HL-60/S4 treated with phorbol 12-myristate 13-acetate at 8.2 ng/mL for 4 days and 3 days (cell line): ENCODE results near the gene TMED9.
"Not testable (repeated sequence)": the region's sequence is repeated elsewhere in the genome, so short reads cannot be mapped to it uniquely, and the experiment has no call there.

ENCODE experiments used
- in situ Hi-C: fragments of 300-500 bp; cut with MboI; formaldehyde crosslinking; loops from 2 replicates; pipeline ENCODE4 v1.15.0; 2022; ENCODE audit warnings: low sequenced_read_pairs

The TMED9 gene

DNA sequence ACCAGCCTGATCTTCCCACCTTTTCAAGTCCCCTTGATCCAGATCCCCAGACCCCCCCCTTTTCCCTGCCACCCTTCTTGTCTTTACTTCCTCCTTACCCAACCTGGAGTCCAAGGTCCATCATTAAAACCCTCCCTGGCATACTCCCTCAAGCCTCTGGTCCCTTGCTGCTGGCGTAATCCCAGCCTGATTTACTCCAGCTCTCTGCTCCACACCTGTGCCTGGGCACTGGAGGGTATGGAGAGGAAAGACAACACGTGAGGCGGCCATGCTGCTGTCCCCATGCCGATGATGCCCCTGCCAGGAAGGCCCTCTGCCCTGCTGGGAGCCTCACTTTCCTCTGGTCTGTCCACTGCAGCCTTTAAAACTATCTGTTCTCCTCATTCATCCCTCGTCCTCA lies 13.1 kb downstream of the TMED9 start:
- in situ Hi-C loops = no loop called here

DNA sequence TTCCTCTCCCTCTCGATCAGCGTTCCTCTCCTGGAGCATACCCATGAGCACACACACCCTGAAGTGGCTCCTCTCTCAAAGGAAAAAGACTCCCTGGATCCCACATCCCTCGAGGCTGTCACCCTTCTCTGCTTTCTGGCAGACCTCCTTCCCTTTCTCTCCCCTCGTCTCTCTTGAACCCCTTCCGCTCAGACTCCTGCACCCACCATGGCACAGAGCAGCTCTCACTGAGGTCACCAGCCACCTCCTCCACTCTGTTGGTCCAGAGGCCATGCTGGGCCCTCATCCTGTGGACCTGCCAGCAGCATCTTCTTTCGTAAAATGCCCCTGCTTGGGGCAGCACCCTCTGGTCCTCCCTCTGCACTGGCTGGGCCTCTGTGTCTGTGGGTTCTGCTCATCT lies 13.7 kb downstream of the TMED9 start:
- in situ Hi-C loops = no loop called here

DNA sequence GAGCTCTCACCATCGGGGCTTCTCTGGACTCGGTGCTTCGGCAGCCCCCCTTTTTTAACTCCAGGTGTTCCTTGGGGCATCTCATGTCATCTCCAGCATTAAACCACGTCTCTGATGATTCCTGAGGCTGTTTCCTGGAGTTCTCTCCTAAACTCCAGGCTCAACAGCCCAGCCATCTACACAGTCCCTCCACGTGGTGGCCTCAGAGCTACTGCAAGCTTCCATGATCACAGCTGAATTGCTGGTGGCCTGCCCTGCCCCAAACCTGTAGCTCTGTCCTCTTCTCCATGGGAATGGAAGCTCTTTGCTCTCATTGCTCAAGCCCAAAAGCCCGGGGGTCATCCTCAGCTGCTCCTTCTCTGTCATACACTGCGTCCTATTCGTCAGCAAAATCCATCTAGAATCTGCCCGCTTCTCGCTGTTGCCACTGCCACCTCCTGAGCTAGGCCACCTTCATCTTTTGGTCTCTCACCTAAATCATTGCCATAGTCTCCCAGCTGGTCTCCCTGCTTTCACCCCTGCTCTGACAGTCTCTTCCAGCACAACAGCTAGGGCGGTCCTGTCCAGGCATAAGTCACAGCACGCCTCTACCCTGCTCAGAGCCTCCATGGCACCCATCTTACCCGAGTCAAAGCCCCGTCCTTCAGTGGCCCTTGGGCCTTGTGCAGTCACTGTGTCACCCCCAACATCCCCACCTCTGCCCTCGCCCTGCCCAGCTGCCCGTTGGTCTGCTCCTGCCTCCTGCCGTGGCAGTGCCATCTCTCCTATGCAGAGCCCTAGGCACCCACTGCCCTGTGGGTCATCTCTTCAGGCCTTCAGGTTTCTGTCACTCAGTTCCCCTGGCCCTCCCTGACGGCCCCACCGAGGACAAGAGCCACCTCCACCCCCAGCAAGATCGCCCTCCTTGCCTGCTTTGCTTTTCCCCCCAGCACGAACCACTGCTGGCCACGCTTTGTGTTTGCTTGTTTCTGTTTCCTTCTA lies 14.4 kb downstream of the TMED9 start:
- in situ Hi-C loops = no loop called here

DNA sequence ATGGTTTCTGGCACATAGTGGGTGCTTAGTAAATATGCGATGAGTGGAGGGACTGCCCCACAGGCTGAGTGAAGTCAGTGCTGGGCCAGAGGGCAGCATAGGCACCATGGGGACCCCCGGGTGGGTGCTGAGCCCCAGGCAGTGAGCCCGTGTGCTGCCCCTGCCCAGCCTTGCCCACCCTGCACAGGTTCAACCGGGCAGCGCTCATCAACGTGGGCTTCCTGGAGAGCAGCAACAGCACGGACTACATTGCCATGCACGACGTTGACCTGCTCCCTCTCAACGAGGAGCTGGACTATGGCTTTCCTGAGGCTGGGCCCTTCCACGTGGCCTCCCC lies 15.1 kb downstream of the TMED9 start:
- in situ Hi-C loops = no loop called here

DNA sequence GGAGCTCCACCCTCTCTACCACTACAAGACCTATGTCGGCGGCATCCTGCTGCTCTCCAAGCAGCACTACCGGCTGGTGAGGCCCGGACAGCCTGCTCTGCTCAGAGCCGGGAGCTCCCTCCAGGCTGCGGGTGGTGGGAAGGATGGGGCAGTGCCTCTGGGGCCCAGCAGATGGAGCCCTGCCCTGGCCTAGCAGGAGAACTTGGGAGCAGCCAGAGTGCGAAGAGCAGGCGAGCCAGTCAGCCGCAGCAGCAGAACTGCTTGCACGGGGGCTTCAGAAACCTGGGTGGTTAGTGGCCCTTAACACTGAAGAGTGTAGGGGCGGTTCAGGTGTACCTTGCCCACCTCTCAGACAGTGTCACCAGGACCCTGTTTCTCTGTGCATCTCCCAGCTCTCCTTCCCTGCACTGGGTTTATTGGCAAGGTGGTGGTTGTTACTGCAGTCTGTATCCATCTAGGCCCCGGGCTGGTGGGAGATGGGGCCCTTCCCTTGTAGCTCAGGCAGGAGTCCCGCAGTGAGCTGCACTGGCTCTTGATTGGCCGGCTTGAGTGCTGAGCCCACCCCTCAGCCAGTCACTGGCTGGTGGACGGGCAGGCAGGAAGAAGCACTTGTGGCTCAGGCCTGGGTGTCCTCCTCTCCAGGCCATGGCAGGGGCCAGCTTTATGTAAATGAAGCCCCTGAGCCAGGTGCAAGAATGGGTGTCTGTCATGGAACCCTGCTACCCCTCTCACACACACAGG lies 15.6 kb downstream of the TMED9 start:
- in situ Hi-C loops = no loop called here

DNA sequence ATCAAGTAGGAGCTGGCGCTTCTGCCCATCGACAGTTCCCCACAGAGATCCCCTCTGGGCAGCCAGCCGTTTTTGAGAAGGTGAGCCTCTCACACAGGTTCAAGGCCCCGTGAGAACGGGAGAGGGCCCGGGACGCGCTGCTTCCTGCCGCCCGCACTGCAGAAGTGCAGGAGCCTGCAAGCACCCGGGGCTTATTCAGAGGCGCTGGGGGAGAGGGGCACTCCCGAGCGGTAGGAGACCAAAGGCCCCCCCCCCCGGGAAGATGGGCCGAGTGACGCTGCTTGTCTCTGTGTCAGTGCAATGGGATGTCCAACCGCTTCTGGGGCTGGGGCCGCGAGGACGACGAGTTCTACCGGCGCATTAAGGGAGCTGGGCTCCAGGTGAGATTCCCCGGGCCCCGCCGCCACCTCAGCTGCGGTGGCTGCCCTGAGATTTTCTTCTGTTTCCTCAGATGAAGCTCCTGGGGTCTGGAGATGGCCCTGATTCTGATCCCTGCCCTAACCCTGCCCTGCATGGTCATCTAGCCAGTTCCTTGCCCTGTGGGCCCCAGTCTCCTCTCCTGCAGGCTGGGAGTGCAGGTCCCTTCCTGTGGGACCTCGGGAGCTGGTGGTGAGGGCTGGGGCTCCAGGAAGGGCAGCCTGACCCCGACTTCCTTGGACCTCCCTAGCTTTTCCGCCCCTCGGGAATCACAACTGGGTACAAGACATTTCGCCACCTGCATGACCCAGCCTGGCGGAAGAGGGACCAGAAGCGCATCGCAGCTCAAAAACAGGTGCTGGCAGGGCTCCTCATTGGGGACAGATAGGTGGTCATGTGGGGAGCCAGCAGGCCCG lies 16.5 kb downstream of the TMED9 start:
- in situ Hi-C loops = no loop called here

DNA sequence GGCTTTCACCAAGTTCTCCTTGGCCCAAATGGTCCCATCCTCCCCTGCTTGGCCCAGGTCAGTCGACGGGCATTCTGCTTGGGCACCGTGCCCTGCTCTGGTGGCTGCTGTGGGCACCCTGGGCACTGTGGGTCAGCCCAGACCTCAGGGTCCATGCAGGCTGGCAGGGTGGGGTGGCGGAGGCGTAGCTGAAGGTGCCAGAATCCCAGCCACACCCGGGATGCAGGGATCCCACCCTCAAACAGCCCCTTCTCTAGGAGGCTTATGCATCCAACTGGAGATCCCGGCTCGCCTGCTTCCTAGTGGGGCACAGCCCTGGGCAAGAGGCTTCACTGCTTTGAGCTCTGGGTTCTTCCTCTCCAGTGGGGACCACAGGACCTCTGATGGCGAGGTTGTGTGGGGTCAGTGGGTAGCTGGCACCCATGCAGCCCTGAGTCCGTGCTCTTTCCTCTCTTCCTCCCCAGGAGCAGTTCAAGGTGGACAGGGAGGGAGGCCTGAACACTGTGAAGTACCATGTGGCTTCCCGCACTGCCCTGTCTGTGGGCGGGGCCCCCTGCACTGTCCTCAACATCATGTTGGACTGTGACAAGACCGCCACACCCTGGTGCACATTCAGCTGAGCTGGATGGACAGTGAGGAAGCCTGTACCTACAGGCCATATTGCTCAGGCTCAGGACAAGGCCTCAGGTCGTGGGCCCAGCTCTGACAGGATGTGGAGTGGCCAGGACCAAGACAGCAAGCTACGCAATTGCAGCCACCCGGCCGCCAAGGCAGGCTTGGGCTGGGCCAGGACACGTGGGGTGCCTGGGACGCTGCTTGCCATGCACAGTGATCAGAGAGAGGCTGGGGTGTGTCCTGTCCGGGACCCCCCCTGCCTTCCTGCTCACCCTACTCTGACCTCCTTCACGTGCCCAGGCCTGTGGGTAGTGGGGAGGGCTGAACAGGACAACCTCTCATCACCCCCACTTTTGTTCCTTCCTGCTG lies 17.4 kb downstream of the TMED9 start:
- in situ Hi-C loops = no loop called here

DNA sequence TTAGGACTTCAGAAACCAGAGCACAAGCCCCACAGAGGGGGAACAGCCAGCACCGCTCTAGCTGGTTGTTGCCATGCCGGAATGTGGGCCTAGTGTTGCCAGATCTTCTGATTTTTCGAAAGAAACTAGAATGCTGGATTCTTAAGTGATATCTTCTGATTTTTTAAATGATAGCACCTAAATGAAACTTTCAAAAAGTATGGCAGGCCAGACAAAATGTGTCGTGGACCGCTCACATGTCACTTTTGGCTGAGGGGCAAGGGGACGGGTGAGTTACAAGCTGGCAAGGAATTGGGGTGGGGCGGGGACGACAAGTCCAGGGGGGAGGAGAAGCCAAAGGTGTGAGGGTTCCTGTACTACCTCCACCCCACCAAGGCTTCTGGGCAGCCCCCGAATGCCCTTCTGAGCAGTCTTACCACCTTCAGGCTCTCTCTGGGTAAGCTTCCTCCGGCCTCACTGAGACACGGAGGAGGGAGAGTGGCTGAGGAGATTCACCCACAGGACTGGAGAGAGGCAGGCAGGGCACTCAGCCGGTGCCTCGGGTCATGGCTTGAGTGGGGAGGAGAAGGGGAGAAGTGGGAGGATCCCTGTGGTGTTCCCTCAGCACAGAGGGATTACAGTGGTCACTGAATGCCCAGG lies 18.2 kb downstream of the TMED9 start:
- in situ Hi-C loops = no loop called here

DNA sequence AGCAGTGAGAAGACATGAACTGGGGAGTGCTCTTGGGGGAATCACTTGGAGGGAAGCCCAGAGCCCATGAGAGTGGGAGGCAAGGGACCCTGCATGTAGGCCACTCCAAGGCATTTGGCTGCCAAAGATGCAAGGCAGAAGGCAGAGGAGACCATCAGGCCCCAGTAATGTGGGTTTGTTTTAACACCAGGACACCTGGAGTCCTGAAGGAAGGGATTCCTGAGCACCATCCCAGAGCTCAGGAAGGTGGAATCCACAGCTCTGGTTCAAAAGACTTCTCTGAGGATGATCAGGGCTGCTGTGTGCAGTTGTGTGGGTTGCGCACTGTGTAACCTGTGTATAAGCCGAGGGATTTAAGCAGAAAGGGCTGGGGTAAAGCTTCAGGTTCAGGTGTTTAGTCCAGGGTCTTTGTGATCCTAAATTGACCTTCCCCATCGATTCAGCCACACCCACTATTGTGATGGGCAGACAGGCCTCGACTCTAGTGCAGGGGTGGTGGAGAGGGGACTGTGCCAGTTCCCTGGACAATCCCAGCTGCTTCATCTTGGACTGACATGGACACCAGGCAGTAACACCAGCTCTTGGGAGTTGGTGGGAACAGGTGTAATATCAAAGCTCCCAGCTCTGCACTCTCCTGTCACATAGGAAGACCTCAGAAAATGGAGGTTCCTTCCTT lies 18.9 kb downstream of the TMED9 start:
- in situ Hi-C loops = no loop called here

DNA sequence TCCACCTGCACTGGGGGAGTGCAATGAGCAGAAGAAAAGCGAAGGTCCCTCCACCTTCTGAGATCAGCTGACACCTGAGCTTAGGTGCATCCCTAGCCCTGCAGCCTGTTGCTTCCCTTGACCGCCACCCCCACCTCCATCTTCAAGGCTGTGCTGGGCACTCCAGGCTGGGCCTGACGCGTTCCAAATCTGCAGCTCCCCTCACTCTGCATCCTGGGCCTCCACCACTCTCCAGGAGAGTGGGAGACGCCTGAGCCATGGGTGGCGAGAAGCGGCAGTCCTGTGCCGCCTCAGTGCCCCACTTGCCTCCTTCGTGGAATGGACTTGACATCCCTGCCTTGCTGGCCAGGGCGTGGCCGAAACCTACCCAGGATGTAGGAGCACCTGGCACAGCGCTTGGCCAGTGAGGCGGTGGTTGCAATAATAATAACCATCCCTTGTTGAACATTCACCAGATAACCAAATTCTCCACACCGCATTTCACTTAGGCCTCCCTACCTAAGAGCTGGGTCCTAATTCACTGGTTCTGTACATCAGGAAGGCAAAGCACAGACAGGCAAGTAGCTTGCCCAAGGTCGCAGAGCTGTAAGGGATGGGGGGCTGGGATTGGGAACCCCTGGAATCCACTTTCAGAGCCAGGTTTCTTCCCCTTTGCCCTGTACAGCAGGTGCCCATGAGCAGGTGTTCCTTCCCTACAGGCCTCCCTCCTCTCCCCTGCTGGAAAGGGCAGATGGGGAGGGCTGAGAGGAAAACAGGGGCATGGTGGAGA lies 19.6 kb downstream of the TMED9 start:
- in situ Hi-C loops = no loop called here

DNA sequence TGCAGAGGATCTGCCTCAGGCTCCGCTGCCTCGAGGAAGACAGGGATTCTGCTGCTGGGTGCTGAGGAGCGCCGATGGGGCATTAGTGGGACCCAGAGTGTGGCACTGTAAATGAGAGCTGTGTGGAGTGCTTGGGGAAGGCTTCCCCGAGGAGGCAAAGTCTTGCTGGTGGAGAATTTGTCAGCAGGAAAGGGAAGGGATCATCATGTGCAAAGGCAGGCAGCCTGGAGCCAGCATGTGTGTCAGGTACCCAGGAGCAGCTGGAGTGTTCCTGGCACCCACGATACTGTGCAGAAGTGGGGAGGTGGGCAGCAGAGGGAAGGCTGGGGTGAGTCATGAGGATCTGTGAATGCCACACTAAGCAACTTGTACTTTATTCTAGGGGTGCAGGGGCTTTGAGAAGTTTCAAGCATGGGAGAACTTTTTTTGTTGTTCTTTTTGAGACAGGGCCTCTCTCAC lies 20.2 kb downstream of the TMED9 start:
- in situ Hi-C loops = no loop called here

DNA sequence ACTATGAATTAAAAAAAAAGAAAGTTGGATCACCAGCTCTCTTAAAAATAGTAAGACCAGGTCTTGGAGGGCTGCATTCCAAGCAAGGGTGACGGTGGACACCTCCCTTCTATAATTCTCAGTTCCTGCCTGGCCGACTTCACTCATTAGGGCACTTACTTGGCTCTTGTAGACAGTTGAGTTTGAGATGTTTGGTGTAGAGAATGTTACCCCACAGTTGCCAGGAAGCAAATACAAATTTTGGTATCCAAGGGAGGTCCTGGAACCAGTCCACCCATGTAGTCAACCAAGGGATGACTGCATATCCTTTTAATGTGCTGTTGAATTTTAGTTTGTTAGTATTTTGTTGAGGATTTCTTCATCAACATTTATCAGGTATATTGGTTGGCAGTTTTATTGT lies 28.6 kb downstream of the TMED9 start:
- in situ Hi-C loops = no loop called here

DNA sequence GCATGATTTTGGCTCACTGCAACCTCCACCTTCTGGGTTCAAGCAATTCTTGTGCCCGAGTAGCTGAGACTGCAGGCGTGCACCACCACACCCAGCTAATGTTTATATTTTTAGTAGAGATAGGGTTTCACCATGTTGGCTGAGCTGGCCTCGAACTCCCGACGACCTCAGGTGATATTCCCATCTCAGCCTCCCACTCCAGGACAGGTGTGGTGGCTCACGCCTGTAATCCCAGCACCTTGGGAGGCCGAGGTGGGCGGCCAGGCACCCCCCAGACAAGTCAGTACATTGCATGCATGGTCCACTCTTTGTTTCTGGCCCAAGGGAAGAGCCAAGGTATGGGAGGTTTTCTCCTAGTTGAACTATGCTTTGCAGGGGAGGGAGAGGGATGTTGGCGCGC lies 32.2 kb downstream of the TMED9 start:
- in situ Hi-C loops = not testable (repeated sequence)

DNA sequence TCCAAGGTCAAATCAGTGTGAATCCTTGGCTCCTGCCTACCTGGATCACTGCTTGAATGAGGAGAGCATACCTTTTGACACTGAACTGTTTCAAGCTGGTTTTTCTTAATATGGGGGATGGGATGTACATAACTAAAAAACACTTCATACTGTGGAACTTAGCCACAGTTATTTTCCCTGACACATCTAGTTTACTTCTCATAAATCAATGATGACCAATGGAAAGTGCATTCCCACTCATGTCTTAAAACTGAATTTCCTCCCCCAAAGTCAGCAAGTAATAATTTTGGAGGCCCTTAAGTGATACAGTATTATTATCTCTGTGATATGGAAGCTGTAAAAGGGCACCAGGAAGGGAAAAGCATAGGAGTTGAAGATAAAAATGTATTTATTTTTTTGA lies 38.2 kb downstream of the TMED9 start:
- in situ Hi-C loops = not testable (repeated sequence)

DNA sequence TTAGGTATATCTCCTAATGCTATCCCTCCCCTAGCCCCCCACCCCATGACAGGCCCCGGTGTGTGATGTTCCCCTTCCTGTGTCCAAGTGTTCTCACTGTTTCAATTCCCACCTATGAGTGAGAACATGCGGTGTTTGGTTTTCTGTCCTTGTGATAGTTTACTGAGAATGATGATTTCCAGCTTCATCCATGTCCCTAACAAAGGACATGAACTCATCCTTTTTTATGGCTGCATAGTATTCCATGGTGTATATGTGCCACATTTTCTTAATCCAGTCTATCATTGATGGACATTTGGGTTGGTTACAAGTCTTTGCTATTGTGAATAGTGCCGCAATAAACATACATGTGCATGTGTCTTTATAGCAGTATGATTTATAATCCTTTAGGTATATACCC lies 42.9 kb downstream of the TMED9 start:
- in situ Hi-C loops = not testable (repeated sequence)

DNA sequence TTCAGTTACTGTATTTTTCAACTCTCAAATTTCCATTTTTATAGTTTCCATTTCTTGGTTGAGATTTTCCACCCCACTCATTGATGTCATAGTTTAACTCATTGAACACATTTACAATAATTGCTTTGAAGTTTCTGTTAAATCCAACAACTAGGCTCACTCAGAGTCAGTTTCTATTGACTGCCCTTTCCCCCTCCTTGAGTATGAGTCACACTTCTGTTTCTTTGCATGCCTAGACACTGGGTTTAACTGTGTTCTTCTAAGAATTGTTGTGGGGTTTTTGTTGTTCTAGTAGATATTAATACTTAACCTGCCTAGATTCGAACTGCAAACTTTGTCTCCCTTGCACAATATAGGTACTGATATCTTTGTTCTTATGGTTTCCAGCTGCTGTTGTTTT lies 53.5 kb downstream of the TMED9 start:
- in situ Hi-C loops = not testable (repeated sequence)
